Measurements from ENCODE around the gene EHD4.

EHD4 gene

GRCh38 chr15:41895491-41895890, 76.9 kb downstream of the EHD4 start:
- no peaks in the 10 kb centered on the region for H3K79me2 ChIP-seq (ENCODE audit: low read length)
- H3K4me2 ChIP-seq (ENCODE audit: low read depth, low read length) = no peak overlapping the region
- H3K9me3 ChIP-seq (replicated peaks; ENCODE audit: insufficient read depth, low read length) = no peaks in the 10 kb centered on the region
- no peaks in the 10 kb centered on the region for H3K27me3 ChIP-seq (replicated peaks; ENCODE audit: insufficient read depth, low read length)
- TF ChIP-seq CTCF (IDR thresholded peaks at IDR 0.05; ENCODE audit: low read length) (no peak), EZH2 (optimal IDR thresholded peaks at IDR 0.05; ENCODE audit: low read depth, low read length) (no peak), EZH2phosphoT487 (IDR thresholded peaks at IDR 0.05; ENCODE audit: low read length) (no peak)
- no peak overlapping the region for H3K4me3 ChIP-seq (ENCODE audit: low read length)
- no peaks in the 10 kb centered on the region for H4K20me1 ChIP-seq (ENCODE audit: insufficient read depth, low read length)
- H3F3A ChIP-seq (ENCODE audit: insufficient read depth, low read length) = no peaks in the 10 kb centered on the region
- no peaks in the 10 kb centered on the region for H3K4me1 ChIP-seq (ENCODE audit: low read length)
- H3K9me2 ChIP-seq (replicated peaks; ENCODE audit: insufficient read depth, low read length) = no peaks in the 10 kb centered on the region
- no peak overlapping the region for H2AFZ ChIP-seq (ENCODE audit: low read length)
- no peak overlapping the region for H3K27ac ChIP-seq (ENCODE audit: low read length)
- no peak overlapping the region for H3K9ac ChIP-seq (ENCODE audit: low read length)
- H3K36me3 ChIP-seq (replicated peaks; ENCODE audit: insufficient read depth, low read length) = no peaks in the 10 kb centered on the region
- DNase-seq = no peak

- H4K20me1 ChIP-seq (ENCODE audit: insufficient read depth, low read length) = no peaks in the 10 kb centered on the region
- no peaks in the 10 kb centered on the region for H3K79me2 ChIP-seq (ENCODE audit: low read length)
- H3F3A ChIP-seq (ENCODE audit: insufficient read depth, low read length) = no peaks in the 10 kb centered on the region
- H3K4me3 ChIP-seq (ENCODE audit: low read length) = no peak overlapping the region
- H3K27ac ChIP-seq (ENCODE audit: low read length) = no peak overlapping the region
- no peak overlapping the region for H3K9ac ChIP-seq (ENCODE audit: low read length)
- no peaks in the 10 kb centered on the region for H3K9me2 ChIP-seq (replicated peaks; ENCODE audit: insufficient read depth, low read length)
- no peak for DNase-seq
- H3K36me3 ChIP-seq (replicated peaks; ENCODE audit: insufficient read depth, low read length) = no peaks in the 10 kb centered on the region
- no peak overlapping the region for H3K4me2 ChIP-seq (ENCODE audit: low read depth, low read length)
- no peak overlapping the region for H2AFZ ChIP-seq (ENCODE audit: low read length)
- TF ChIP-seq CTCF (IDR thresholded peaks at IDR 0.05; ENCODE audit: low read length) (no peak), EZH2phosphoT487 (IDR thresholded peaks at IDR 0.05; ENCODE audit: low read length) (no peak), EZH2 (optimal IDR thresholded peaks at IDR 0.05; ENCODE audit: low read depth, low read length) (no peak)
- no peaks in the 10 kb centered on the region for H3K9me3 ChIP-seq (replicated peaks; ENCODE audit: insufficient read depth, low read length)
- H3K4me1 ChIP-seq (ENCODE audit: low read length) = no peaks in the 10 kb centered on the region
- H3K27me3 ChIP-seq (replicated peaks; ENCODE audit: insufficient read depth, low read length) = no peaks in the 10 kb centered on the region
Observed at GRCh38 chr15:41894791-41895463, 77.4 kb downstream of the EHD4 start.

GRCh38 chr15:41894251-41894790, 78.0 kb downstream of the EHD4 start:
- Histone ChIP-seq H3K27me3 (replicated peaks; ENCODE audit: insufficient read depth, low read length) (no peaks in the 10 kb centered on the region), H3K9me2 (replicated peaks; ENCODE audit: insufficient read depth, low read length) (no peaks in the 10 kb centered on the region), H3K36me3 (replicated peaks; ENCODE audit: insufficient read depth, low read length) (no peaks in the 10 kb centered on the region), H4K20me1 (ENCODE audit: insufficient read depth, low read length) (no peaks in the 10 kb centered on the region), H3K27ac (ENCODE audit: low read length) (no peak overlapping the region), H3K9me3 (replicated peaks; ENCODE audit: insufficient read depth, low read length) (no peaks in the 10 kb centered on the region), H3K79me2 (ENCODE audit: low read length) (no peaks in the 10 kb centered on the region), H3K4me3 (ENCODE audit: low read length) (no peak overlapping the region), H2AFZ (ENCODE audit: low read length) (no peak overlapping the region), H3K9ac (ENCODE audit: low read length) (no peak overlapping the region), H3K4me2 (ENCODE audit: low read depth, low read length) (no peak overlapping the region), H3F3A (ENCODE audit: insufficient read depth, low read length) (no peaks in the 10 kb centered on the region), H3K4me1 (ENCODE audit: low read length) (no peaks in the 10 kb centered on the region)
- TF ChIP-seq EZH2 (optimal IDR thresholded peaks at IDR 0.05; ENCODE audit: low read depth, low read length) (no peak), EZH2phosphoT487 (IDR thresholded peaks at IDR 0.05; ENCODE audit: low read length) (no peak)
- no peak for DNase-seq

Measured in MM.1S (cell line).